HepG2 (cell line): Measurements from ENCODE around the gene GALP. TPM values are rescaled to one million over a fixed set of nuclear protein-coding genes. Genes with fewer than 3 reads are reported as not detected.

Source experiments
- ATAC-seq: fragments of 200-7000 bp; cut with Tn5 transposase; 3 replicates; pipeline ENCODE4 v1.9.1; 2020; ENCODE audit warnings: mild to moderate bottlenecking, moderate library complexity
- BruUV-seq: library from RNA; stranded (reverse); fragments of 400-500 nt; replicated peaks from 2 replicates; lab custom pipeline; 2021; lab: Mats Ljungman, UMichigan
- CTCF ChIA-PET: fragments of 300-600 bp; formaldehyde crosslinking; extraction: SDS; loops from one replicate; lab custom pipeline; 2021; ENCODE audit warnings: low total read pairs, inconsistent platforms, low intra/inter-chr PET ratio; lab: Yijun Ruan, JAX
- POLR2A ChIA-PET: fragments of 350-600 bp; sonication (Branson Sonifier 250); formaldehyde crosslinking; loops from one replicate; lab custom pipeline; 2020; ENCODE audit warnings: antibody characterized with exemption, inconsistent platforms; lab: Yijun Ruan, JAX
- DNase-seq: peaks from one replicate; pipeline ENCODE4 v3.0.0-alpha.2; 2015; ENCODE audit warnings: low spot score
- FAIRE-seq: peaks from 3 replicates; lab custom pipeline; 2011; peaks lifted over from hg19 to GRCh38; lab: Jason Lieb, UNC
- H2AFZ ChIP-seq: one replicate; pipeline ENCODE4 v1.6.1; 2011; ENCODE audit warnings: low read length, inconsistent platforms
- H3K27ac ChIP-seq: fragments of 300-600 bp; 3 replicates; pipeline ENCODE4 v1.8.0; 2011; ENCODE audit warnings: mixed run types, mild to moderate bottlenecking, mixed read lengths, low read length, inconsistent platforms; ENCODE audit not compliant: insufficient read depth; ENCODE audit errors: extremely low read length
- H3K27me3 ChIP-seq, 2 experiments: fragments of 200-600 bp in 1 of 2; 2 replicates in 1 of 2; 3 replicates in 1 of 2; pipeline versions ENCODE4 v1.6.0 to v1.8.0; 2011; ENCODE audit warnings: low read length in 2 of 2, mild to moderate bottlenecking in 2 of 2, moderate library complexity in 2 of 2, inconsistent platforms in 1 of 2; ENCODE audit not compliant: insufficient read depth in 2 of 2, control insufficient read depth in 1 of 2
- H3K36me3 ChIP-seq, 2 experiments: fragments of 200-600 bp in 1 of 2; replicated peaks in 1 of 2; 2 replicates in 1 of 2; 3 replicates in 1 of 2; pipeline versions ENCODE4 v1.5.1 to v1.8.0; 2011; ENCODE audit warnings: low read length in 2 of 2, inconsistent platforms in 1 of 2; ENCODE audit not compliant: insufficient read depth in 2 of 2, control insufficient read depth in 1 of 2
- H3K4me1 ChIP-seq: 2 replicates; pipeline ENCODE4 v1.5.1; 2012; ENCODE audit warnings: low read length, inconsistent platforms; ENCODE audit not compliant: insufficient read depth
- H3K4me2 ChIP-seq: 2 replicates; pipeline ENCODE4 v1.6.0; 2011; ENCODE audit warnings: low read depth, low read length, inconsistent platforms
- H3K4me3 ChIP-seq, 3 experiments: fragments of 200-600 bp in 1 of 3; sonication (generic), shearing (Covaris generic) in 1 of 3; replicated peaks in 1 of 3; 2 replicates each; pipeline ENCODE4 v1.5.1; 2011 to 2016; ENCODE audit warnings: low read length in 3 of 3, inconsistent platforms in 2 of 3, low read depth in 2 of 3, mild to moderate bottlenecking in 2 of 3, control low read depth in 1 of 3, mixed read lengths in 1 of 3; ENCODE audit not compliant: insufficient read depth in 1 of 3
- H3K79me2 ChIP-seq: one replicate; pipeline ENCODE4 v1.6.1; 2011; ENCODE audit warnings: low read length, inconsistent platforms; ENCODE audit not compliant: insufficient read depth
- H3K9ac ChIP-seq: 2 replicates; pipeline ENCODE4 v1.6.0; 2011; ENCODE audit warnings: mild to moderate bottlenecking, low read depth, low read length, inconsistent platforms; ENCODE audit not compliant: insufficient read depth
- H3K9me3 ChIP-seq: 2 replicates; pipeline ENCODE4 v1.5.1; 2012; ENCODE audit warnings: mild to moderate bottlenecking, low read length
- H4K20me1 ChIP-seq: 2 replicates; pipeline ENCODE4 v1.6.0; 2011; ENCODE audit warnings: inconsistent platforms, mild to moderate bottlenecking, low read length, moderate library complexity; ENCODE audit not compliant: insufficient read depth
- CBX2 ChIP-seq, 2 experiments: fragments of 200-600 bp in 1 of 2; sonication (generic); formaldehyde crosslinking in 1 of 2; IDR thresholded peaks; 2 replicates each; pipeline versions ENCODE4 v1.7.0 to v1.8.1; 2018 to 2022; ENCODE audit warnings: low read depth in 2 of 2, low read length in 1 of 2, mild to moderate bottlenecking in 1 of 2, missing genetic modification reagents in 1 of 2
- ELK4 ChIP-seq: sonication (generic); formaldehyde crosslinking; IDR thresholded peaks from 2 replicates; pipeline ENCODE4 v1.9.0; 2021; ENCODE audit warnings: missing genetic modification reagents, borderline replicate concordance
- MAF1 ChIP-seq: sonication (generic); formaldehyde crosslinking; IDR thresholded peaks from 2 replicates; pipeline ENCODE4 v1.5.0; 2020; ENCODE audit warnings: missing genetic modification reagents, borderline replicate concordance
- MIER3 ChIP-seq: IDR thresholded peaks from 2 replicates; pipeline ENCODE4 v1.6.1; 2016; ENCODE audit warnings: missing compliant biosample characterization, borderline replicate concordance
- TBX2 ChIP-seq: sonication (generic); formaldehyde crosslinking; IDR thresholded peaks from 2 replicates; pipeline ENCODE4 v1.5.0; 2020; ENCODE audit warnings: missing genetic modification reagents, mild to moderate bottlenecking, borderline replicate concordance
- ZMAT5 ChIP-seq: sonication (generic); formaldehyde crosslinking; IDR thresholded peaks from 2 replicates; pipeline ENCODE4 v1.5.0; 2020; ENCODE audit warnings: mild to moderate bottlenecking, low read depth, missing genetic modification reagents, borderline replicate concordance
- ZNF138 ChIP-seq: sonication (generic); formaldehyde crosslinking; IDR thresholded peaks from 2 replicates; pipeline ENCODE4 v1.5.0; 2020; ENCODE audit warnings: mild to moderate bottlenecking, low read depth, missing genetic modification reagents
- ZNF24 ChIP-seq: fragments of 450-650 bp; IDR thresholded peaks from 2 replicates; pipeline ENCODE4 v1.6.1; 2017; ENCODE audit warnings: antibody characterized with exemption, mild to moderate bottlenecking
- ZNF367 ChIP-seq: sonication (generic); formaldehyde crosslinking; IDR thresholded peaks from 2 replicates; pipeline ENCODE4 v1.4.0; 2020; ENCODE audit warnings: missing genetic modification reagents, borderline replicate concordance
- ZNF576 ChIP-seq: sonication (generic); formaldehyde crosslinking; IDR thresholded peaks from 2 replicates; pipeline ENCODE4 v1.4.0; 2020; ENCODE audit warnings: mild to moderate bottlenecking, missing genetic modification reagents
- WGBS: methylation state at CpG from one replicate; pipeline ENCODE4 v1.1.6; 2017; ENCODE audit warnings: low lambda C conversion rate; 5-methylcytosine and 5-hydroxymethylcytosine counted together
- in situ Hi-C: cut with HindIII; loops from 2 replicates; pipeline ENCODE4 v1.10.0; 2017; ENCODE audit warnings: low pct_unique_long_range_greater_than_20kb; ENCODE audit not compliant: extremely low pct_ligation_motif_present
- intact Hi-C: fragments of 100-400 bp; cut with micrococcal nuclease; formaldehyde crosslinking; loops from one replicate; pipeline ENCODE4 v1.10.0; 2022; ENCODE audit not compliant: unreplicated experiment
- polyA plus RNA-seq, 8 experiments: library from polyadenylated mRNA; depleted of rRNA in 3 of 8; stranded (reverse) in 7 of 8; unstranded in 1 of 8; fragments of >200 nt; fragmentation: Illumina TruSeq in 4 of 8; extraction: Trizol in 4 of 8; gene quantifications; 2 replicates each; pipeline versions ENCODE4 v1.2.1 to v1.2.3, GENCODE V29; 2011 to 2016; ENCODE audit warnings: low read depth in 4 of 8, missing spikeins in 1 of 8, mixed read lengths in 1 of 8; ENCODE audit not compliant: insufficient read depth in 1 of 8
- total RNA-seq, 5 experiments: library from RNA; depleted of rRNA; stranded (reverse); fragments of >200 nt; fragmentation: Illumina TruSeq; extraction: Trizol; gene quantifications; 2 replicates each; pipeline ENCODE4 v1.2.3, GENCODE V29; 2016; ENCODE audit warnings: low read depth in 1 of 5

Gene GALP
- total and polyA plus RNA-seq, 2 of the 13 experiments (the other 11 are each of a cell fraction or from before 2014, with no cell fraction given): not detected

GRCh38 chr19:56176881-56177280, 1.1 kb downstream of the GALP start:
- Histone ChIP-seq H3K36me3 (no peaks in the 10 kb centered on the region), H2AFZ (no peak overlapping the region), H4K20me1 (no peaks in the 10 kb centered on the region), H3K9ac (no peak overlapping the region), H3K27ac (no peak overlapping the region), H3K27me3 (peaks cover 0 to 16% of the 10 kb centered on the region in 2 experiments; a peak in 3 of 5 replicates), H3K79me2 (no peaks in the 10 kb centered on the region), H3K4me3 (no peak overlapping the region), H3K4me2 (no peak overlapping the region), H3K4me1 (peaks cover 24% of the 10 kb centered on the region; the same call in 1 of the 2 replicates), H3K9me3 (no peaks in the 10 kb centered on the region)
- POLR2A ChIA-PET: no interaction called here
- 79% methylated on average over 18 of the region's 18 CpGs for WGBS
- intact Hi-C loops: no loop called here
- TF ChIP-seq MIER3 (CRISPR knock-in tag) (no peak), ZNF367 (CRISPR knock-in tag) (no peak), CBX2 (IDR thresholded peaks at IDR 0.05; ENCODE audit: low read depth, low read length) (no peak), CBX2 (CRISPR knock-in tag; IDR thresholded peaks at IDR 0.05; ENCODE audit: low read depth) (no peak), ZNF24 (no peak), ZNF576 (CRISPR knock-in tag) (no peak), MAF1 (no peak), ELK4 (CRISPR knock-in tag) (no peak), TBX2 (CRISPR knock-in tag) (no peak), ZMAT5 (CRISPR knock-in tag) (no peak), ZNF138 (no peak)
- BruUV-seq: no TSS peak
- ATAC-seq: no peak
- CTCF ChIA-PET: no interaction called here
- FAIRE-seq: no peak
- in situ Hi-C loops: no loop called here
- DNase-seq: no peak
